HUDEP-2 (cell line): Measurements from ENCODE around the gene RBBP8NL.
A peak's percentile ranks its signal among the peaks of the same experiment; 100 is the strongest.

Source experiments
- DNase-seq, 76 experiments: peaks; one replicate each; lab custom pipeline; 2025; ENCODE audit not compliant: unreplicated experiment in 76 of 76; lab: John Stamatoyannopoulos, UW

The RBBP8NL gene

DNA sequence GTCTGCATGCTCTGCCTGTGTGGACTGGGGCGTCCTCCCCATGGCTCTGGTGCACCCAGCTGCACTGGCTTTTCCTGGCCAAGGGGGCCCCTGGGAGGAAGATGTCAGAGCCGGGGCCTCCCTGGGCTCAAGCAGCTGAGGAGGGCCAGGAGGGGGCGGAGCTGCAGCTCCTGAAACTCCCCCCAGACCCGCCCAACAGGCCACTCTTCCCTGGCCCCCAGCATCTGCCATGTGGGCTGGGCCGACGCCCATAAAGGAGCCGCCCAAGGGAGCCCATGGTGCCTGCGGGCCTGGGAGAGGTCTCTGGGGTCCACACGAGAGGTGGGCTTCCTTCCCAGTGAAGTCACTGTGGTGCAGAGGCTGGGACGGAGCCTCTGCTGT is 4.0 kb downstream of the RBBP8NL start:
- DNase-seq, result peak in 5 of 76 experiments; percentile 6 to 24 (median 12)

- DNase-seq, result no peak
Measured at GRCh38 chr20:62422636-62423325, 4.6 kb downstream of the RBBP8NL start.

GRCh38 chr20:62421716-62421990 is 5.7 kb downstream of the RBBP8NL start:
- DNase-seq, result no peak

DNA sequence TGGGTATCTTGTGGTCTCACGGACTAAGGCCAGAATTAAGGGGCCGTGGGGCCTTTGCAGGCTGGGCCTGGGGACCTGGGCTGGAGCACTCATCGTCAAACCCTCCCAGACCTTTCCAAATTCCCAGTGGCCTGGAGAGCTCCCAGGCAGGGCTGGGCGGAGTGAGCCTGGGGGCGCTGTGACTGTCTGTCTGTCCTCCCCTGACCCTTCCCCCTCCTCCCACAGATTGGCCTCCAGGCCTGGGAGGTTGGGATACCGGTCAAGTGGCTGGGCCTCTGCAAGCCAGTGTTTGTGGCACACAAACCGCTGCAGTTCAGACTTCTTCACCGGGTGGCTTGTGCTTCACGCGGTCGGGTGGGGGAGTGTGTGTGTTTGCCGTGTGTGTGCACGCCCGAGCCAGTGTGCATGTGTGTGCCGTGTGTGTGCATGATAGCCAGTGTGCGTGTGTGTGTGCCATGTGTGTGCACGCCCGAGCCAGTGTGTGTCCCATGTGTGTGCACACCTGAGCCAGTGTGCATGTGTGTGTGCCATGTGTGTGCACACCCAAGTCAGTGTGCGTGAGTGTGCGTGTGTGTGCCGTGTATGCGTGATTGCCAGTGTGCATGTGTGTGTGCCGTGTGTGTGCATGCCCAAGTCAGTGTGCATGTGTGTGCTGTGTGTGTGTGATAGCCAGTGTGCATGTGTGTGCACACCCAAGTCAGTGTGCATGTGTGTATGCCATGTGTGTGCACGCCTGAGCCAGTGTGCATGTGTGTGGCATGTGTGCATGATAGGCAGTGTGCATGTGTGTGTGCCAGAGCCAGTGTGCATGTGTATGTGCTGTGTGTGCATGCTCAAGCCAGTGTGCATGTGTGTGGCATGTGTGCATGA is 6.3 kb downstream of the RBBP8NL start:
- DNase-seq, result no peak

- peak in 32 of 76 experiments; percentile 5 to 55 (median 22) for DNase-seq
Measured at GRCh38 chr20:62419759-62420158, 7.6 kb downstream of the RBBP8NL start.

- DNase-seq, result peak in 19 of 76 experiments; percentile 7 to 64 (median 20)
Measured at GRCh38 chr20:62418709-62419487, 8.4 kb downstream of the RBBP8NL start.

DNA sequence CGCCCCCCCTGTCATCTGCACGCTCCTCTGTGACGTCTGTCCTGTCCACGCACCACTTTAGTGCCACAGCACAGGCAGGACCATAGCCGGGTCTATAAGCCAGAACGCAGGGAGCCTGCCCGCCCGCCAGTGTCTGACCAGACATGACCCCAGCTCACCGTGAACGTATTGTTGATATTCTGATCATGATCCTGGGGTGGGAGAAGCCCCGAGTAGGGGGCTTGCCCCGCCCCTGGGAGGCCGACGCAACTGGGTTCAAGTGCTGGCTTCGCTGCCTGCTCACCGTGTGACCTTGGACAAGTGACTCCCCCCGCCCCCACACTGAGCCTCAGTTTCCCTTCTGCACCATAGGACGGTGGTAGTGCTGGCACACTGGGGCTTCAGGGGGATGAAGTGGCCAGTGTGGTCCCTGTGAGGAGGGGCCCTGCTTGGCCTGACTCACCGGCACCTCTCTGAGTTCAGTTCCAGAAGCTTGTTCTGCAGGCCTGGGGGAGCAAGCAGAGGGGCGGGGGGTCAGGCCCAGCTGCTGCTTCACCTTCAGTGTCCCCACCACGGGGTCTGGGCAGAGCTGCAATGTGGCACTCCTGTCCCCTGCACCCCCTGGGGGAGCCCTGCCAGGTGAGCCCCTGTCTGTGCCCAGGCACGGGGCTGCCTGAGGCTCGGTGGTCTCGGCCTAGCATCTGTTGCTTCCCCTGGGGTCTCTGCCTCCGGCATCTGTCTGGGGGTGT is 9.2 kb downstream of the RBBP8NL start:
- no peak for DNase-seq

GRCh38 chr20:62416651-62417637 is 10.4 kb downstream of the RBBP8NL start:
- DNase-seq, result no peak

DNA sequence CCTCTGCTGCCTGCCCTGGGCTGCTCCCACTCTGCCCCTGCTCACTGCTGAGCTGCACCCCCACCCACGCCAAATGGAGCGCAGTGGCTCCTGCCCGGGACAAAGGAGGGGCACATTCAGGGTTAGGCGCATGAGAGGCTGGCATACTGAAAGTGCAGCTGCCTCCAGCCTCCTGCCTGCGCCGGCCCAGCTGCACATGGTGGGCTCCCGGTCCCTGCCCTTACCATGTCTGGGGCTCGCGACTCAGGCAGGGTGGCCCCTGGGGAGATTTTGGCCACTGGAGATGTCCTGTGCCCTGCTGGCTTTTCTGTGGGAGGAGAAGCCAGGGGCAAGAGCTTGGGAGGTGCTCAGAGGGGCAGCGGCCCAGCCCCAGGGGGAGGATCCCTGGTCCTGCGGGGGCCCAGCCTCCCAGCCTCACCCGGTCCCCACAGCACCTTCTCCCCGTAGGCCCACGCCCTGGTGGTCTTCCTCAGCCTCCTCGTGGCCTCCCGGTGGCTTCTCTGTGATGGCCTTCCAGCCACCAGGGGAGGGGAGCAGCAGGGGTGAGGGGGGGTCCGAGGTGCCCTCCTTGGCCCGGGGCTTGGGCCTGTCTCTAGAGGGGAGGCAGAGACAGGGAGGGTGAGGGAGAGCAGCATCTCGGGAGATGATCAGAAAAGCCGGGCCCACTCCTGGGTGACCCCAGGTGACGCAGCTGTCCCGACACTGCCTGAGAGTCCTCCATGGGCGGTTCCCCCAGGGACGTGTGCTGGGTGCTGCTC is 11.8 kb downstream of the RBBP8NL start:
- no peak for DNase-seq

- DNase-seq, result peak in 13 of 76 experiments; percentile 12 to 38 (median 22)
Measured at GRCh38 chr20:62413896-62414481, 13.3 kb downstream of the RBBP8NL start.

- no peak for DNase-seq
Measured at GRCh38 chr20:62413025-62413570, 14.2 kb downstream of the RBBP8NL start.

GRCh38 chr20:62412194-62413024 is 14.9 kb downstream of the RBBP8NL start:
- no peak for DNase-seq

DNA sequence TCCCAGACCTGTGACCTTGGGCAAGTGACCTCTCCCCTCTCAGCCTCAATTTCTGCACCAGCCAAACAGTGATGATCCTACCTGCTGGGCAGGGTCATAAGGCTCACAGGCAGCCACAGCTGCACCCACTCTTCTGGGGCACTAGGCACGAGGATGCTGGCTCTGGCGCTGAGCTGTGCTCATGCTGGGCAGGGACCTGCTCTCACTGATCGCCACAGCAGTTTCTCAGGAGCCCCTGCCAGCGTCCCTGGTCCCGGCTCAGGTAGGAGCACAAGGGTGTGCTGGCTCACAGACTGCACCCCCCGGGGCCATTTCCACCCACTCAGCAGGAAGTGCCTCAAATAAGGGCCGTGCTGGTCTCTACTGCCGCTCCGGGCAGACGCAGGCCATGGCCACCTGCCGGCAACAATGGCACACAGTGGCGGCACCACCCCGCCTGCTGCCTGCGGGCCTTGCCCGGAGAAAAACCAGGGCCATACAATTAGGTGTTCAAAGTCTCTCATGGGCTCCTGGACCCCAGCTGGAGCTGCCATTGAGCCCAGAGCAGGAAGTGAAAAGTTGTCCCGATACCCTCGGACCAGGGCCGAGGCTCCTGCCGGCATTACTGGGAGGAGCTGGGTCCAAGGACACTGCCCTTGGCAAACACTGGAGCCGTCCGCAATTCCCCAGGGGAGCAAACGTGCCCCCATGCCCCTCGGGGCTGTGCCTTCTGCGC is 15.7 kb downstream of the RBBP8NL start:
- DNase-seq, result no peak

DNA sequence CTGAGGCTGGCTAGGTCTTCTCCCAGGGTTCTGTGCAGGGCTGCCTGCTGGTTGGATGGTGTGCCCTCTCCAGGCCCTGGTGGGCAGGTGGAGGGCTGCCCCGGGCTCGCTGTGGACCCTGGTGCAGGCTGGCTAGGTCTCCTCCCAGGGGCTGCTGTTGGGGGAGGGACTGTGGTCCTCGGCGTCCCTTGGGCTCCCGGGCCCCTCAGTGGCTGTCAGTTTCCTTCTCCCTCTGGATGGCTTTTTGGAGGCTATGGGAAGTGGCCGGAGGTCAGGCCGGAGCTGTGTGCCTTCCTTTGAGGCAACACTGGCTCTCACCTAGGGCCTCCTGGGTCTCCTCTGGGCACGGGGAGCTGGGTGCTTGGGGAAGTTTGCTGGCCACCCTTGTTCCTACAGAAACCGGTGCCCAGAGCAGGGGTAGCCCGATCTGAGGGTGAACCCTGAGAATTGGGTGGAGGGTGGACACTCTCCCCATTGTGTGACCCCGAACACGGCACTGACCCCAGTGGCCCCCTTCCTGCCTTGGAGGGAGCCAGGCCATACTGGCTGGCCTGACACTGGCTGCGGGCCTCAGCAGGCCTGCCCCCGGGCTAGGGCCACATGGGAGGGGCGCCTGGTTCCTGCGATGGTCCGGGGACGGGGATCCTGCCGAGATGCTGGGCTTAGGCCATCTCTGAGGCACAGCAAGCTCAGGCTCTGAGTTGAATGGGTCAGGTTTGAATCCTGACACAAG is 16.4 kb downstream of the RBBP8NL start:
- no peak for DNase-seq

GRCh38 chr20:62409931-62410745 is 17.2 kb downstream of the RBBP8NL start:
- peak in 73 of 76 experiments; percentile 21 to 91 (median 77) for DNase-seq
